Tibial nerve (tissue), 4 donors: Measurements from ENCODE around the gene ZNF740. TPM values are rescaled to one million over a fixed set of nuclear protein-coding genes. Genes with fewer than 3 reads are reported as not detected.
"Not testable (repeated sequence)": the region's sequence is repeated elsewhere in the genome, so short reads cannot be mapped to it uniquely, and the experiment has no call there.

Source experiments
- DNase-seq, 2 donors: peaks; one replicate each; pipeline ENCODE4 v3.0.0-alpha.2; 2019; ENCODE audit warnings: low spot score in 2 of 2
- H3K27ac ChIP-seq, 4 donors: fragments of 200-600 bp; sonication (generic) in 3 of 4; one replicate each; pipeline ENCODE4 v1.5.1; 2017 to 2019; ENCODE audit warnings: mild to moderate bottlenecking in 1 of 4
- H3K27me3 ChIP-seq, 2 donors: fragments of 200-600 bp; sonication (generic) in 1 of 2; one replicate each; pipeline versions ENCODE4 v1.5.1 to v1.6.0; 2017 to 2019
- H3K36me3 ChIP-seq, 3 donors: fragments of 200-600 bp; sonication (generic); one replicate each; pipeline ENCODE4 v1.5.1; 2018 to 2019
- H3K4me1 ChIP-seq, 4 donors: fragments of 200-600 bp; sonication (generic) in 3 of 4; one replicate each; pipeline ENCODE4 v1.5.1; 2017 to 2019
- H3K4me3 ChIP-seq, 4 donors: fragments of 200-600 bp; sonication (generic) in 3 of 4; one replicate each; pipeline ENCODE4 v1.5.1; 2017 to 2019; ENCODE audit warnings: mild to moderate bottlenecking in 1 of 4, moderate library complexity in 1 of 4
- H3K9me3 ChIP-seq, 4 donors: fragments of 200-600 bp; sonication (generic) in 3 of 4; one replicate each; pipeline ENCODE4 v1.5.1; 2017 to 2019
- EP300 ChIP-seq, 2 donors: sonication (generic); formaldehyde crosslinking; IDR thresholded peaks; one replicate each; pipeline ENCODE4 v1.6.1; 2017; ENCODE audit warnings: antibody characterized with exemption in 2 of 2, mild to moderate bottlenecking in 1 of 2
- POLR2A ChIP-seq, 2 donors: fragments of 450-650 bp; IDR thresholded peaks; one replicate each; pipeline ENCODE4 v1.6.1; 2017; ENCODE audit warnings: antibody characterized with exemption in 2 of 2, mild to moderate bottlenecking in 2 of 2, moderate library complexity in 2 of 2
- WGBS, 2 donors: methylation state at CpG; one replicate each; pipeline ENCODE4 v1.1.5; 2018; 5-methylcytosine and 5-hydroxymethylcytosine counted together
- total RNA-seq, 4 donors: library from RNA; depleted of rRNA; stranded (reverse); fragments of >200 nt; gene quantifications; one replicate each; pipeline ENCODE4 v1.1.0, GENCODE V29; 2016
- TF ChIP-seq, protein P1 (sequence below), 5 experiments: fragments of 200-600 bp in 3 of 5; fragments of 450-650 bp in 2 of 5; sonication (generic) in 3 of 5; IDR thresholded peaks; one replicate each; pipeline ENCODE4 v1.5.1; 2016 to 2019; ENCODE audit warnings: antibody characterized with exemption in 5 of 5, mild to moderate bottlenecking in 3 of 5, moderate library complexity in 2 of 5

Gene ZNF740
- total RNA-seq, 4 donors from 2014 or later: 10.2 to 67.7 (median 22.7) TPM

DNA sequence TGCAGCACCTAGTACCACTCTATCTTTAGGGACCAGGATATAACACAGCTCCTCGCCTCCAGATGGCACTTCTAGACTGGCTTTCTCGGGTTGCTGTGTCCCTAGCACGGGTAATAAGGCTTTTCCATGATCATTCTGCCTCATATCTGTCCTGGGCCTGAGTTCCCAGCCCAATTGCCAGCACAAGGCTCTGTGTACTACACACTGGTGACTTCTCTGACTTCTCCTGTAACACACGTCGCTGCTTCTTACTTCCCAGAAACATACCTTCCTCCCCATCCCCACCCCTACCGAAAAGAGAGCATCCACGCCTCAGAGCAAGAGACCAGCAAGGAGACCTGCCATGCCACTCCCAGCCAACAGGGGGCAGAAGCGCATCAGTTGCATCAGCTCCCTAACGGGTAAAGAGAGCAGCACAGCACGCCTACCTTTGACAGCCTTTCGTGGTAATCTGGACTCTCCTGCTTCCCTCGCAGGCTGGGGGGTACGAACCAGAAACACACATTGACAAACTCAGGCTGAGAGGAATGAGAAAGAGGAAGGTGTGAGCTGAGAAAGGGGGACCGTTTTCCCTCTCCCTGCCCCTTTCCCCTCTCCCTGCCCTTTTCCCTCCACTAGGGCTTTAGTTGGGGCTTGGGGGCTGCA is 21.2 kb upstream of the ZNF740 start:
- WGBS, 2 donors: 10 to 13% methylated on average over 14 of the region's 14 CpGs
- Histone ChIP-seq H3K4me3 (no peak overlapping the region), H3K27ac (peak overlapping the region in 2 of 4 donors; percentile 36 to 43), H3K36me3 (peaks cover 0 to 36% (median 0%) of the 10 kb centered on the region in 3 donors), H3K27me3 (no peaks in the 10 kb centered on the region), H3K9me3 (no peaks in the 10 kb centered on the region), H3K4me1 (peaks cover 0 to 17% (median 0%) of the 10 kb centered on the region in 4 donors)
- DNase-seq: peak; percentile 81 to 96
- TF ChIP-seq EP300 (IDR thresholded peaks at IDR 0.05): no peak
- no peak for TF ChIP-seq POLR2A (IDR thresholded peaks at IDR 0.05)
- TF ChIP-seq, protein P1, sequence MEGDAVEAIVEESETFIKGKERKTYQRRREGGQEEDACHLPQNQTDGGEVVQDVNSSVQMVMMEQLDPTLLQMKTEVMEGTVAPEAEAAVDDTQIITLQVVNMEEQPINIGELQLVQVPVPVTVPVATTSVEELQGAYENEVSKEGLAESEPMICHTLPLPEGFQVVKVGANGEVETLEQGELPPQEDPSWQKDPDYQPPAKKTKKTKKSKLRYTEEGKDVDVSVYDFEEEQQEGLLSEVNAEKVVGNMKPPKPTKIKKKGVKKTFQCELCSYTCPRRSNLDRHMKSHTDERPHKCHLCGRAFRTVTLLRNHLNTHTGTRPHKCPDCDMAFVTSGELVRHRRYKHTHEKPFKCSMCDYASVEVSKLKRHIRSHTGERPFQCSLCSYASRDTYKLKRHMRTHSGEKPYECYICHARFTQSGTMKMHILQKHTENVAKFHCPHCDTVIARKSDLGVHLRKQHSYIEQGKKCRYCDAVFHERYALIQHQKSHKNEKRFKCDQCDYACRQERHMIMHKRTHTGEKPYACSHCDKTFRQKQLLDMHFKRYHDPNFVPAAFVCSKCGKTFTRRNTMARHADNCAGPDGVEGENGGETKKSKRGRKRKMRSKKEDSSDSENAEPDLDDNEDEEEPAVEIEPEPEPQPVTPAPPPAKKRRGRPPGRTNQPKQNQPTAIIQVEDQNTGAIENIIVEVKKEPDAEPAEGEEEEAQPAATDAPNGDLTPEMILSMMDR (IDR thresholded peaks at IDR 0.05): peak; percentile 96 to 99 (median 96)

- 78 to 86% methylated on average over 14 to 16 of the region's 16 CpGs for WGBS, 2 donors
- no peak overlapping the region for H3K27ac ChIP-seq
- no peaks in the 10 kb centered on the region for H3K27me3 ChIP-seq
Observed at GRCh38 chr12:53160000-53160399, 20.5 kb upstream of the ZNF740 start.

DNA sequence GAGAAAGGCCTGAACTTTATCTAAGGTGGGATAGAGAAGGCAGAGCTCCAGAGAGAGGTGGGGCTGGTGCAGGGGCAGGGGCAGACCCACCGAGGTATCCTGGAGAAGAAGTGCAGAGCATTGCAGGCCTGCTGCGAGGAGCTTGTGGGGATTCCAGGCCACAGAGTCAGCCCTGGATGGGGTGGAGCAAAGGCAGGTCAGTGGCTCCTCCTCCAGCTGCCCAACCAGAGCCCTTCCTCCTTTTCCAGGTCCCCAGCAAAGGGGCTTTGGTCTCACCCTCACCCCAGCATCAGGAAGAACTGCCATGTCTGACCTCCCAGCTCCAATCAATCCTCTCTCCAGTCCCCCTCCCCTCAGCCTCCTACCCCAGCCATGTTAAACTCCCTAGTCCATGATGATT is 19.8 kb upstream of the ZNF740 start:
- no peak for DNase-seq
- TF ChIP-seq, protein P1 (IDR thresholded peaks at IDR 0.05): no peak
- TF ChIP-seq EP300 (IDR thresholded peaks at IDR 0.05) (no peak), POLR2A (IDR thresholded peaks at IDR 0.05) (no peak)
- WGBS, 2 donors: 71 to 75% methylated on average over 2 of the region's 2 CpGs
- peaks cover 0 to 17% (median 0%) of the 10 kb centered on the region in 4 donors for H3K4me1 ChIP-seq
- H3K4me3 ChIP-seq: no peak overlapping the region
- peaks cover 0 to 44% (median 0%) of the 10 kb centered on the region in 3 donors for H3K36me3 ChIP-seq
- no peaks in the 10 kb centered on the region for H3K27me3 ChIP-seq
- no peaks in the 10 kb centered on the region for H3K9me3 ChIP-seq
- H3K27ac ChIP-seq: no peak overlapping the region

More at GRCh38 chr12:53160000-53160399, 20.5 kb upstream of the ZNF740 start:
- no peak for DNase-seq
- Histone ChIP-seq H3K4me3 (no peak overlapping the region), H3K36me3 (peaks cover 0 to 38% (median 0%) of the 10 kb centered on the region in 3 donors), H3K9me3 (no peaks in the 10 kb centered on the region), H3K4me1 (peaks cover 0 to 17% (median 0%) of the 10 kb centered on the region in 4 donors)
- TF ChIP-seq EP300 (IDR thresholded peaks at IDR 0.05): no peak
- TF ChIP-seq POLR2A (IDR thresholded peaks at IDR 0.05): no peak
- TF ChIP-seq, protein P1 (IDR thresholded peaks at IDR 0.05): no peak

- H3K27me3 ChIP-seq: no peaks in the 10 kb centered on the region
- no peak for DNase-seq
- H3K9me3 ChIP-seq: no peaks in the 10 kb centered on the region
- H3K27ac ChIP-seq: no peak overlapping the region
- no peak for TF ChIP-seq POLR2A (IDR thresholded peaks at IDR 0.05)
- no peak for TF ChIP-seq EP300 (IDR thresholded peaks at IDR 0.05)
- TF ChIP-seq, protein P1 (IDR thresholded peaks at IDR 0.05): no peak
- WGBS, 2 donors: 83 to 88% methylated on average over 8 of the region's 8 CpGs
- H3K36me3 ChIP-seq: peaks cover 0 to 50% (median 0%) of the 10 kb centered on the region in 3 donors
- no peak overlapping the region for H3K4me3 ChIP-seq
- peaks cover 0 to 17% (median 0%) of the 10 kb centered on the region in 4 donors for H3K4me1 ChIP-seq
Observed at GRCh38 chr12:53161119-53161911, 19.2 kb upstream of the ZNF740 start.

DNA sequence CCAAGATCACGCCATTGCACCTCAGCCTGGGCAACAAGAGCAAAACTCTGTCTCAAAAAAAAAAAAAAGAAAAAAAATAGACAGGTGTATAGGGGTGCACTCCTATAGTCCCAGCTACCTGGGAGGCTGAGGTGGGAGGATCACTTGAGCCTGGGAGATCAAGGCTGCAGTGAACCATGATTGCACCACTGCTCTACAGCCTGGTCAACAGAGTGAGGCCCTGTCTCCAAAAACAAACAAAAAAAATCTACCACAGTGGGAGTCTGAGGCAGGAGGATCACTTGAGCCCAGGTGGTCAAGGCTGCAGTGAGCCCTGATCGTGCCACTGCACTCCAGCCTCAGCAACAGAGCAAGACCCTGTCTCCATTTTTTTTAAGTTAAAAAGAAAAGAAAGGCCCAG is 17.5 kb upstream of the ZNF740 start:
- DNase-seq, H3K4me3 ChIP-seq, H3K27ac ChIP-seq, H3K9me3 ChIP-seq, H3K27me3 ChIP-seq: not testable (repeated sequence)
- peaks cover 0 to 16% (median 0%) of the 10 kb centered on the region in 4 donors for H3K4me1 ChIP-seq
- 90 to 95% methylated on average over 2 of the region's 2 CpGs for WGBS, 2 donors
- peaks cover 0 to 60% (median 0%) of the 10 kb centered on the region in 3 donors for H3K36me3 ChIP-seq
